ENCODE data around the gene TMEM156.
"Not testable (repeated sequence)": the region's sequence is repeated elsewhere in the genome, so short reads cannot be mapped to it uniquely, and the experiment has no call there.

The TMEM156 gene

GRCh38 chr4:38950734-38951133, 81.5 kb downstream of the TMEM156 start:
- TF ChIP-seq CTCF (IDR thresholded peaks at IDR 0.05; ENCODE audit: low read length, missing control alignments): no peak
- H3K4me3 ChIP-seq (replicated peaks; ENCODE audit: low read depth, low read length): no peak overlapping the region
- no peak for DNase-seq (ENCODE audit: low read depth)

GRCh38 chr4:38950159-38950558, 82.0 kb downstream of the TMEM156 start:
- H3K4me3 ChIP-seq (replicated peaks; ENCODE audit: low read depth, low read length): no peak overlapping the region
- DNase-seq (ENCODE audit: low read depth): peak; percentile 26
- no peak for TF ChIP-seq CTCF (IDR thresholded peaks at IDR 0.05; ENCODE audit: low read length, missing control alignments)

GRCh38 chr4:38949411-38950051, 82.7 kb downstream of the TMEM156 start:
- TF ChIP-seq CTCF (IDR thresholded peaks at IDR 0.05; ENCODE audit: low read length, missing control alignments): no peak
- DNase-seq (ENCODE audit: low read depth): peak; percentile 43
- no peak overlapping the region for H3K4me3 ChIP-seq (replicated peaks; ENCODE audit: low read depth, low read length)

- no peak overlapping the region for H3K4me3 ChIP-seq (replicated peaks; ENCODE audit: low read depth, low read length)
- peak; percentile 93 for DNase-seq (ENCODE audit: low read depth)
- no peak for TF ChIP-seq CTCF (IDR thresholded peaks at IDR 0.05; ENCODE audit: low read length, missing control alignments)
Measured at GRCh38 chr4:38948551-38948950, 83.7 kb downstream of the TMEM156 start.

- no peak for TF ChIP-seq CTCF (IDR thresholded peaks at IDR 0.05; ENCODE audit: low read length, missing control alignments)
- DNase-seq (ENCODE audit: low read depth): no peak
- H3K4me3 ChIP-seq (replicated peaks; ENCODE audit: low read depth, low read length): no peak overlapping the region
Measured at GRCh38 chr4:38946919-38947318, 85.3 kb downstream of the TMEM156 start.

- no peak overlapping the region for H3K4me3 ChIP-seq (replicated peaks; ENCODE audit: low read depth, low read length)
- no peak for TF ChIP-seq CTCF (IDR thresholded peaks at IDR 0.05; ENCODE audit: low read length, missing control alignments)
- DNase-seq (ENCODE audit: low read depth): no peak
Measured at GRCh38 chr4:38944440-38944839, 87.8 kb downstream of the TMEM156 start.

GRCh38 chr4:38943343-38943742, 88.9 kb downstream of the TMEM156 start:
- peak; percentile 58 for DNase-seq (ENCODE audit: low read depth)
- no peak for TF ChIP-seq CTCF (IDR thresholded peaks at IDR 0.05; ENCODE audit: low read length, missing control alignments)
- H3K4me3 ChIP-seq (replicated peaks; ENCODE audit: low read depth, low read length): no peak overlapping the region

- DNase-seq (ENCODE audit: low read depth): peak; percentile 51
- H3K4me3 ChIP-seq (replicated peaks; ENCODE audit: low read depth, low read length): not testable (repeated sequence)
Measured at GRCh38 chr4:38941906-38942305, 90.3 kb downstream of the TMEM156 start.
